ENCODE data around the gene ZFYVE9.

Gene ZFYVE9

DNA sequence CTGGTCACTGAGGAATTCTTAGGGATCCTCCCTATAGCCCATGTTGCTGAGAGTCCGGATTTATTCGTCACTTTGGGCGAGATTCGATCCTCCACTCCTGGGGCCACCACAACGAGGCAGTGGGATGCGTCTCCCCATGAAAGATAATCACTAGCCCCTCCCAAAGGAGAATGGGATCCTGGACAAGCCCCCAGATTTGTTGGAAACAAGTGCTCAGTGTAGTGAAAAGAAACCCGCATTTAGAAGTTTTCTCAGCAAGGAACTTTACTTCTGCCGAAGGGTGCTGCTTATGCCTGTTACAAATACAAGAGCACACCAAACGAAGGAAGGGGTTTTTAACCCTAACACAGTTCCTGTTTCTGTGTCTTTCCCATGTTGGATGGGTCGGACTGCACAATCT, 83.3 kb downstream of the ZFYVE9 start:
- H3K4me1 ChIP-seq (ENCODE audit: control insufficient read depth in 1 of 2, insufficient read depth in 2 of 2, low read length in 2 of 2) = no peaks in the 10 kb centered on the region
- no peak overlapping the region for H3K23ac ChIP-seq (ENCODE audit: low read length)
- no peak overlapping the region for H3K27ac ChIP-seq (ENCODE audit: low read depth, low read length)
- H2AFZ ChIP-seq (ENCODE audit: insufficient read depth, low read length, poor library complexity) = no peak overlapping the region
- H2BK120ac ChIP-seq (ENCODE audit: insufficient read depth, low read length, poor library complexity) = no peak overlapping the region
- H2BK5ac ChIP-seq (ENCODE audit: low read depth, low read length, poor library complexity) = no peak overlapping the region
- no peak for DNase-seq
- no peak overlapping the region for H2AK5ac ChIP-seq (ENCODE audit: low read length)
- no peak overlapping the region for H3K18ac ChIP-seq (ENCODE audit: low read length)
- H3K79me1 ChIP-seq (ENCODE audit: low read length) = no peaks in the 10 kb centered on the region
- no peaks in the 10 kb centered on the region for H3K27me3 ChIP-seq (ENCODE audit: insufficient read depth, low read length)
- H3K36me3 ChIP-seq (ENCODE audit: control insufficient read depth in 1 of 2, insufficient read depth in 2 of 2, low read length in 2 of 2) = peaks cover 0 to 4% of the 10 kb centered on the region in 2 experiments
- H3K9ac ChIP-seq (ENCODE audit: low read length) = no peak overlapping the region
- no peak overlapping the region for H3K14ac ChIP-seq (ENCODE audit: low read length)
- no peak overlapping the region for H2BK12ac ChIP-seq (ENCODE audit: low read length)
- no peak overlapping the region for H4K12ac ChIP-seq (ENCODE audit: low read depth, low read length)
- H3K4me2 ChIP-seq (ENCODE audit: low read length) = no peak overlapping the region
- no peak overlapping the region for H3K4me3 ChIP-seq (ENCODE audit: low read depth, low read length)
- no CpG with 5 or more reads among the region's 10 CpGs for WGBS (ENCODE audit: extremely low coverage, insufficient coverage, insufficient read length)
- H4K8ac ChIP-seq (ENCODE audit: low read depth, low read length) = no peak overlapping the region
- no peak overlapping the region for H4K91ac ChIP-seq (ENCODE audit: low read depth, low read length)
- peaks cover 7% of the 10 kb centered on the region for H3K9me3 ChIP-seq (ENCODE audit: insufficient read depth, low read depth, low read length)
- no peak overlapping the region for H3K4ac ChIP-seq (ENCODE audit: low read depth, low read length)
- no peaks in the 10 kb centered on the region for H3K79me2 ChIP-seq (ENCODE audit: control insufficient read depth, insufficient read depth, low read length, poor library complexity)

DNA sequence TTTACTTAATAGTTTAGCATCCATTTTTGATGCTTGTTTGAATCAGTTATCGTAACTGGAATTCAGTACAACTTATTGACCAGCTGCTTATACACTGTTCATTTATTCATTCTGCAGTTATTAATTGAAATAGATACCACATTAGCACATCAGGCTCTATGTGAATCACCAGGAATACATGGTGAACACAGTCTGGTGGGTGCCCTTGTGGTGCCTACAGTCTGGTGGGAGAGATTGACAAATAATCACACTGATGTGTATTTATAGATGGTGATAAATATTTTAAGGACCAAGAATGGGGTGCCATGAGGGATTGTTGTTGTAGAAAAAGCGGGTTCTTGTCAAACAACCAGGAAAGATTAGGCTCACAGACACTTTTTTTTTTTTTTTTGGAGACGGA, 87.6 kb downstream of the ZFYVE9 start:
- WGBS (ENCODE audit: extremely low coverage, insufficient coverage, insufficient read length) = 100% methylated on average over 1 of the region's 3 CpGs

DNA sequence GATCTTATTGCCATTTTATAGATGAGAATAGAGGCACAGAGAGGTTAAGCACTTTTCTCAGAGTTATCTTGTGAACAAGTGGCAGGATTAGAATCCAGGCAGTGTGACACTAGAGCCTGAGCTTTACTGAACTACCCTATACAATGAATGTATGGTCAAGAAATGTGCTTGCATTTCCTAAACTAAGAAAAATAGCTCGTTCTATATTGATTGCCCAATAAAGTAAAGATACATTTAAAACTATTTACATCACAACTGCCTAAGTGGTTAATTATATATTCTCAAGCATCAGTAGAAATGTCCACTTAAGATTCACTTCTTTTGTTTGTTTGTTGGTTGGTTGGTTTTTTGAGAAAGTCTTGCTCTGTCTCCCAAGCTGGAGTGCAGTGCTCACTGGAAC, 91.6 kb downstream of the ZFYVE9 start:
- Histone ChIP-seq H2AK5ac (ENCODE audit: low read length) (no peak overlapping the region), H3K79me2 (ENCODE audit: control insufficient read depth, insufficient read depth, low read length, poor library complexity) (no peaks in the 10 kb centered on the region), H3K27ac (ENCODE audit: low read depth, low read length) (no peak overlapping the region), H3K9me3 (ENCODE audit: insufficient read depth, low read depth, low read length) (no peaks in the 10 kb centered on the region), H3K79me1 (ENCODE audit: low read length) (no peaks in the 10 kb centered on the region), H3K4me2 (ENCODE audit: low read length) (no peak overlapping the region), H2BK120ac (ENCODE audit: insufficient read depth, low read length, poor library complexity) (no peak overlapping the region), H2BK5ac (ENCODE audit: low read depth, low read length, poor library complexity) (no peak overlapping the region), H3K14ac (ENCODE audit: low read length) (no peak overlapping the region), H3K36me3 (ENCODE audit: control insufficient read depth in 1 of 2, insufficient read depth in 2 of 2, low read length in 2 of 2) (no peaks in the 10 kb centered on the region), H4K8ac (ENCODE audit: low read depth, low read length) (no peak overlapping the region), H3K4ac (ENCODE audit: low read depth, low read length) (no peak overlapping the region), H3K4me1 (ENCODE audit: control insufficient read depth in 1 of 2, insufficient read depth in 2 of 2, low read length in 2 of 2) (no peaks in the 10 kb centered on the region), H2AFZ (ENCODE audit: insufficient read depth, low read length, poor library complexity) (no peak overlapping the region), H3K27me3 (ENCODE audit: insufficient read depth, low read length) (no peaks in the 10 kb centered on the region), H4K12ac (ENCODE audit: low read depth, low read length) (no peak overlapping the region), H4K91ac (ENCODE audit: low read depth, low read length) (no peak overlapping the region), H2BK12ac (ENCODE audit: low read length) (no peak overlapping the region), H3K23ac (ENCODE audit: low read length) (no peak overlapping the region), H3K4me3 (ENCODE audit: low read depth, low read length) (no peak overlapping the region), H3K18ac (ENCODE audit: low read length) (no peak overlapping the region), H3K9ac (ENCODE audit: low read length) (no peak overlapping the region)
- DNase-seq = no peak
- WGBS (ENCODE audit: extremely low coverage, insufficient coverage, insufficient read length) = no CpG with 5 or more reads among the region's 1 CpG

More for the DNA sequence above, 87.6 kb downstream of the ZFYVE9 start:
- no peak overlapping the region for H2BK120ac ChIP-seq (ENCODE audit: insufficient read depth, low read length, poor library complexity)
- DNase-seq = no peak
- no peak overlapping the region for H4K8ac ChIP-seq (ENCODE audit: low read depth, low read length)
- no peaks in the 10 kb centered on the region for H3K4me1 ChIP-seq (ENCODE audit: control insufficient read depth in 1 of 2, insufficient read depth in 2 of 2, low read length in 2 of 2)
- H3K14ac ChIP-seq (ENCODE audit: low read length) = no peak overlapping the region
- H2BK12ac ChIP-seq (ENCODE audit: low read length) = no peak overlapping the region
- H2AK5ac ChIP-seq (ENCODE audit: low read length) = no peak overlapping the region
- H3K4me2 ChIP-seq (ENCODE audit: low read length) = no peak overlapping the region
- H4K91ac ChIP-seq (ENCODE audit: low read depth, low read length) = no peak overlapping the region
- H2AFZ ChIP-seq (ENCODE audit: insufficient read depth, low read length, poor library complexity) = no peak overlapping the region
- H3K4ac ChIP-seq (ENCODE audit: low read depth, low read length) = no peak overlapping the region
- no peak overlapping the region for H3K18ac ChIP-seq (ENCODE audit: low read length)
- H3K79me1 ChIP-seq (ENCODE audit: low read length) = no peaks in the 10 kb centered on the region
- peaks cover 5% of the 10 kb centered on the region for H3K9me3 ChIP-seq (ENCODE audit: insufficient read depth, low read depth, low read length)
- no peak overlapping the region for H3K23ac ChIP-seq (ENCODE audit: low read length)
- no peak overlapping the region for H3K4me3 ChIP-seq (ENCODE audit: low read depth, low read length)
- no peak overlapping the region for H4K12ac ChIP-seq (ENCODE audit: low read depth, low read length)
- peaks cover 0 to 4% of the 10 kb centered on the region in 2 experiments for H3K36me3 ChIP-seq (ENCODE audit: control insufficient read depth in 1 of 2, insufficient read depth in 2 of 2, low read length in 2 of 2)
- H3K9ac ChIP-seq (ENCODE audit: low read length) = no peak overlapping the region
- no peaks in the 10 kb centered on the region for H3K27me3 ChIP-seq (ENCODE audit: insufficient read depth, low read length)
- H3K27ac ChIP-seq (ENCODE audit: low read depth, low read length) = no peak overlapping the region
- no peak overlapping the region for H2BK5ac ChIP-seq (ENCODE audit: low read depth, low read length, poor library complexity)
- no peaks in the 10 kb centered on the region for H3K79me2 ChIP-seq (ENCODE audit: control insufficient read depth, insufficient read depth, low read length, poor library complexity)

DNA sequence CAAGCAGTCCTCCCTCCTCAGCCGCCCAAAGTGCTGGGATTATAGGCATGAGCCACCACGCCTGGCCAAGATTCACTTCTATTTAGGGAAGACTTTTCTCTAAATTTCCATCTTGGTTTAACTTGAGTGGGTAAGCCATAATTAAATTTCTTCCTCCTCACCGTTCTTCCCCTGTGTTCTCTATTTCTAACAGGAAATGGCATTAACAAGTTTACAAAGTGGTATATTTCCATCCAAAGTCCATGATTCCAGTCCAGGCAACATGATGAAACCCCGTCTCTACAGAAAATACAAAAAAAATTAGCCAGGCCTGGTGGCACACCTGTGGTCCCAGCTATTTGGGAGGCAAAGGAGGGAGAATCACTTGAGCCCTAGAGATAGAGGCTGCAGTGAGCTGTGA, 92.1 kb downstream of the ZFYVE9 start:
- no peak overlapping the region for H3K4me2 ChIP-seq (ENCODE audit: low read length)
- no peaks in the 10 kb centered on the region for H3K4me1 ChIP-seq (ENCODE audit: control insufficient read depth in 1 of 2, insufficient read depth in 2 of 2, low read length in 2 of 2)
- no peak overlapping the region for H3K4me3 ChIP-seq (ENCODE audit: low read depth, low read length)
- H3K4ac ChIP-seq (ENCODE audit: low read depth, low read length) = no peak overlapping the region
- H4K12ac ChIP-seq (ENCODE audit: low read depth, low read length) = no peak overlapping the region
- H2BK5ac ChIP-seq (ENCODE audit: low read depth, low read length, poor library complexity) = no peak overlapping the region
- no peak overlapping the region for H2BK120ac ChIP-seq (ENCODE audit: insufficient read depth, low read length, poor library complexity)
- no peak overlapping the region for H3K23ac ChIP-seq (ENCODE audit: low read length)
- H4K91ac ChIP-seq (ENCODE audit: low read depth, low read length) = no peak overlapping the region
- H3K36me3 ChIP-seq (ENCODE audit: control insufficient read depth in 1 of 2, insufficient read depth in 2 of 2, low read length in 2 of 2) = no peaks in the 10 kb centered on the region
- no CpG with 5 or more reads among the region's 4 CpGs for WGBS (ENCODE audit: extremely low coverage, insufficient coverage, insufficient read length)
- no peaks in the 10 kb centered on the region for H3K79me1 ChIP-seq (ENCODE audit: low read length)
- H4K8ac ChIP-seq (ENCODE audit: low read depth, low read length) = no peak overlapping the region
- H3K27me3 ChIP-seq (ENCODE audit: insufficient read depth, low read length) = no peaks in the 10 kb centered on the region
- no peak for DNase-seq
- no peak overlapping the region for H3K9ac ChIP-seq (ENCODE audit: low read length)
- H3K18ac ChIP-seq (ENCODE audit: low read length) = no peak overlapping the region
- H2BK12ac ChIP-seq (ENCODE audit: low read length) = no peak overlapping the region
- H3K79me2 ChIP-seq (ENCODE audit: control insufficient read depth, insufficient read depth, low read length, poor library complexity) = no peaks in the 10 kb centered on the region
- H3K14ac ChIP-seq (ENCODE audit: low read length) = no peak overlapping the region
- H3K9me3 ChIP-seq (ENCODE audit: insufficient read depth, low read depth, low read length) = no peaks in the 10 kb centered on the region
- no peak overlapping the region for H2AFZ ChIP-seq (ENCODE audit: insufficient read depth, low read length, poor library complexity)
- no peak overlapping the region for H2AK5ac ChIP-seq (ENCODE audit: low read length)
- no peak overlapping the region for H3K27ac ChIP-seq (ENCODE audit: low read depth, low read length)

Data from trophoblast cell (in vitro differentiated cells and primary cell).